ENCODE measurements around the gene C1QTNF1.
"Not testable (repeated sequence)": the region's sequence is repeated elsewhere in the genome, so short reads cannot be mapped to it uniquely, and the experiment has no call there.

Gene C1QTNF1

DNA sequence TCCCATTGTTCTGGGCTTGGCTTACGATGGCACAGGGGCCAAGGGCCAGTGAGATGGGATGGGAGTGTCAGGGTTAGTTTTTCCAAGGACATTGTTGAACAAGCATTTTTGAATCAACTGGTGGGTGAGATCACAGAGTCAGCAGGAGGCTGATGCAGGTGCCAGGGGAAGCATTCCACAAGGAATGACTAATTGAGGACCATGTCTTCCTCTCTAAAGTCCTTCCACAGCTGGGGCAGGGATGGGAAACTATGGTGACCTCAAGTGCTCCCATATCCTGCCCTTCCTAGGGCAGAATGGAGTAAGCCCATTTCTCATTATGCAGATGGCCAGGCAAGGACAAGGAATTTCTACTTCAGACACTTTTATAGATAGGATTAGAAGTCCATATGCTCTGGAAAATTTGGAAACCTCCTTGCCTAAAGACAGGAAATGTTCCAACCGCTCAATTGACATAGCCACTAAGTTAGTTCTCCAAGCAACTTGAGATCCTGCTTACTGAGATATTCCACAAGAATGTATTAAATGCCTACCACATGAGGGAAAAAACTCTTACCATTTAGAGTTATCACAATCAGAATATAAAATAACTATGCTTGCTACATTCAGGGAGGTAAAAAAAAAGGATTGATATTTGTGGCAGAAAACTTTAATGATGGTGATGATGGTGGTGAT is 29.4 kb downstream of the C1QTNF1 start:
- DNase-seq (ENCODE audit: low spot score), result no peak

GRCh38 chr17:79054200-79054960 is 30.4 kb downstream of the C1QTNF1 start:
- no peak for DNase-seq (ENCODE audit: low spot score)

DNA sequence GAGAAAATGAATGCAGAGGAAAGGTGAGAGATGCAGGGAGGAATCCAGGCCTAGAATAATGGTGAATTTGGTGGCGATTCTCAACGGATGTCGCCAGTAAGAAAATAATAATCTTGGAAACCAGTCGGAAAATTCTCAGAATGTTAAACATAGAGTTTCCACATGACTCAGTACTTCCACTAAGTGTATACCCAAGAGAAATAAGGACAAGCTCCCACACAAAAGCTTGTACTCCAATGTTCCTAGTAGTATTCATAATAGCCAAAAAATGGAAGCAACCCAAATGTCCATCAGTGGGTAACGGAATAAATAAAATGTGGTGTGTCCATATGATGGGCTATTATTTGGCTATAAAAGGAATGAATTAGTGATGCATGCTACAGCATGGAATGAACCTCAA is 31.2 kb downstream of the C1QTNF1 start:
- no peak for DNase-seq (ENCODE audit: low spot score)

DNA sequence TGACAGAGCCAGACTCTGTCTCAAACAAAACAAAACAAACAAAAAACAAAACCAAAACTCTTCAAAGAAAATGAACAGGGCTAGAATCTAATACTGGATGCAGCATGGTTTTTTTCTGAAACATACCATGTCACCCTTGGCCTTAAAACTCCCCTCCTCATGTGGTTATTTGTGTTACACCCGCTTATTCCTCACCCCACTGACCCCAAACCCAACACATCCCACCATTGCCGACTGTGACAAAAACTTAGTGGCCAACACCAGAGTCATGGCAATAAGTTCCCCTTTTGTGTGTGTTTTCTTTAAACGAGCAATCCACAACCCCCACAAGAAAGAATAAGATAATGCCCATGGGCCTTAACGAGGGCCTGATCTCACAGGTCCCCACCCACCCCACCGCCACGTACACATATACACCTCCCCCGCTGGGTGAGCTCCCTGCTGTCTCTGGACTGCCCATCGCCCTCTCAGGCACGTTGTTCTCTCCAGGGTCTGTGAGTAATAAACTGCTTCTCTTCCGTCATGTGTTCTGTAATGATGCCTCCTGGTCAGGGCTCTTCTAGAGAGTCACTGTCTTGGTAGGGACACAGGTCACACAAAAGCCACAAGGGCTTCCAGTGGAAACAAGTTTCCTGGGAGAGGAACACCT is 33.9 kb downstream of the C1QTNF1 start:
- no peak for DNase-seq (ENCODE audit: low spot score)

GRCh38 chr17:79062691-79063090 is 38.7 kb downstream of the C1QTNF1 start:
- no peak for DNase-seq (ENCODE audit: low spot score)

GRCh38 chr17:79064026-79064425 is 40.1 kb downstream of the C1QTNF1 start:
- DNase-seq (ENCODE audit: low spot score), result no peak

GRCh38 chr17:79065105-79065670 is 41.2 kb downstream of the C1QTNF1 start:
- peak; percentile 8 for DNase-seq (ENCODE audit: low spot score)

GRCh38 chr17:79066963-79067362 is 43.0 kb downstream of the C1QTNF1 start:
- DNase-seq (ENCODE audit: low spot score), result no peak

DNA sequence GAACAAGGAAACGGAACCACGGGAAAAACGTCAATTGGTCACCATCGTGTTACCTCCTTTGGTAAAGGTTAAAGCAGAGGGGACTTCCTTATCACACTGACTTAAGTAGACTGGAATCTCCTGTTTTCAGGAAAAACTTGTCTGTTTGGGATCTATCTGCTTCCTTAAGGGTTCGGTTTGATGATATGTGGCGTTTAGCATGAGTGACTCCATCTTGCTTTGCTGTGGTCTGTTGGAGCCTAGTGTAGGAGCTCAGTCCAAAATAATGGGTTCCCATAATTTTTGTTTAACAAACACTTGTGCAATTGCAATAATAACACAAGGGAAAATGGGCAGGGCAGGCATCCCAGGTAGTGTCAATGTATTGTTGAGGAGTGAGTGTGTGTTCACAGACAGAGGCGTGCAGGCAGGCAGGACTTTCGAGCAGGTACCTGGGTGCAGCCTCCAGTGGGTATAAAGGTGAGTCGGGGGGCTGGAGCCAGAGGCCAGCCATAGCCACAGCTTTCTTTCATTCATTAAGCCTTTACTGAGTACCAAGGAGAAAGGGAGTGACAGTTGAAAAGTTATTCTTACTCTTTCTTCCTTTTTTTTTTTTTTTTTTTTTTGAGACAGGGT is 46.4 kb downstream of the C1QTNF1 start:
- DNase-seq (ENCODE audit: low spot score), result no peak

DNA sequence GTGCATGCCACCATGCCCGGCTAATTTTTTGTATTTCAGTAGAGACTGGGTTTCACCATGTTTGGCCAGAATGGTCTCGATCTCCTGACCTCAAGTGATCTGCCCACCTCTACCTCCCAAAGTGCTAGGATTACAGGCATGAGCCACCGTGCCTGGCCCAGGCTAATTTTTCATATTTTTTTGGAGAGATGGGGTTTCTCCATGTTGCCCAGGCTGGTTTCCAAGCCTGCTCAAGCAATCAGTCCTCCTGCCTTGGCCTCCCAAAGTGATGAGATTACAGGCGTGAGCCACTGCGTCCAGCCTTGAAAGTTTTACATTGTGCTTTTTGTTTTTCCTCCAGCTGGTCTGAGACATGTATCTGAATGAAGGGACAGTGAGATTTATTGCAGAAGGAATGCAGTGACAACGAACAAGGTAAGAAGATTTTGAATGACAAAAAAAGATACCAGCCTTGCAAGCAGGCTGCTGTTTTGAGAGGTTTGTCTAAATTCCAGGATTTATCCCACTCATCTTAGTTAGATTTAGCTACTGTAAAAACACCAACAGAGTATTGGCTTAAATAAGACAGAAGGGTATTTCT is 47.3 kb downstream of the C1QTNF1 start:
- no peak for DNase-seq (ENCODE audit: low spot score)

DNA sequence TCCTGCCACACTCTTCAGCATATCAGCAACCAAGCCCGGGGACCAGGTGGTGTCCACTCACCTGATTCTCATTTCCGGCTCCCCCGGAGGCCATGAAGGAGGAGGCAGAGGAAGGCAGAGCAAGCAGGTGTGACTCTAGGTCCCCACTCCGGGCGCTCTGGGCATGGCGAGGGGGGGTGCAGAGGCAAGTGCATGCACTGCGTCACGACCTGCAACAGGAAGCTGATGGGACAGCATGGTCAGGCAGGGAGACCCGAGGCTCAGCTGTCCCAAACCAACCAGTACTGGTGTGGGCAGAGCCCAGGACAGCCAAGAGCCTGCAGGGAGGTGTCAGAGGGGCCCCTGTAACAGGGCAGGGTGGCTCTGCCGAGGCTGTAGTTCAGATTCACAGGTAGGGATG is 48.6 kb downstream of the C1QTNF1 start:
- no peak for DNase-seq (ENCODE audit: low spot score)

- DNase-seq (ENCODE audit: low spot score), result no peak
Measured at GRCh38 chr17:79073016-79073705, 49.2 kb downstream of the C1QTNF1 start.

- DNase-seq (ENCODE audit: low spot score), result peak; percentile 76
Measured at GRCh38 chr17:79073706-79074088, 49.7 kb downstream of the C1QTNF1 start.

GRCh38 chr17:79074121-79074648 is 50.2 kb downstream of the C1QTNF1 start:
- DNase-seq (ENCODE audit: low spot score), result not testable (repeated sequence)

DNA sequence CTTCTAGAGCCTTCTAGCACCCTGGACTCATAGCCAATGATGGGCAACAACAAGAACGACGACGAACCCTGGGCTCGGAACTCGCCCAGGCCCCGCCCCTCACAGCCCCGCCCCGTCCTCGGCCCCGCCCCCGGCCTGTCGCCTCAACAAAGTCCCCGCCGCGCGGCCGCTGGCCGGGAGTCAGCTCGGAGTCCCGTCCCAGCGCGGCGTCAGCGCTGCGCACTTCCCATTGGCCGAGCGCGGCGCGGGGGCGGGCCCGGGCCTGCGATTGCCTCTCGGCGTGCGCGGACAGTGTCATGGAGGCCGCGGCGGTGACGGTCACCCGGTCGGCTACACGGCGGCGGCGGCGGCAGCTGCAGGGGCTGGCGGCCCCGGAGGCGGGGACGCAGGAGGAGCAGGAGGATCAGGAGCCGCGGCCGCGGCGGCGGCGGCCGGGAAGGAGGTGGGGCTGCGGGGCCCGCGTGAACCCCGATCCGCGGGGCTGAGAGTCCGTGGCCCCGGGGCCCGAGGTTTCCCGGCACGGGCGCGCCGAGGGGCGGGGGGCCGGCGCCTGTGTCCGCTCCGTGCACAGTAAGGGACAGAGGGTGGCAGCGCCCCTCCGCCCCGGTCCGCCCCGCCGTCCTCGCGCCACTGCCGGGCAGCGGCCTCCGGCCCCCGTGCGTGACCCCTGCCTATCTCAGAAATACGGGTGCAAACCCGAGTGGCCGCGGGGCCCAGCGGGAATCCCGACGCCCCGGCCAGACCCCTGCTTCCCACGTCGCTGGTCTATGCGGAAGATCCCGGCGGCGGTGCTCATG is 50.9 kb downstream of the C1QTNF1 start, which contains the start of gene ENGASE:
Gene ENGASE (plus strand): TSS at position 176 of the 797 bp plus-strand sequence. CDS start 121 bp downstream, at position 297.
- DNase-seq (ENCODE audit: low spot score), result peak; percentile 96

DNA sequence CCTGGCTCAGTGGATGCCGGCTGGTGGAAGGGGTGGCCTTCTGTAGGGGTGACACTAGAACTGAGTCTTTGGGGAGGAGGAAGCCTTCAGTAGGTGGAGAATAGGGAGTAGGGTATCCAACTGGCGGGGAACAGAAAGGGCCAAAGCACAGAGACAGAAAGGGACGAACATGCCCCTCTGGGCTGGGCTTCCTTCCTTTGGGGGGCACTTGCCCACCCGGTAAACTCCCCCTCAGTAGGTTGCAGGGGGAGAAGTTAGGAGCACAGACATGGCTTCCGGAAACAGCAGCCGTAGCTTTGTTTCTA is 51.4 kb downstream of the C1QTNF1 start:
- DNase-seq (ENCODE audit: low spot score), result no peak

DNA sequence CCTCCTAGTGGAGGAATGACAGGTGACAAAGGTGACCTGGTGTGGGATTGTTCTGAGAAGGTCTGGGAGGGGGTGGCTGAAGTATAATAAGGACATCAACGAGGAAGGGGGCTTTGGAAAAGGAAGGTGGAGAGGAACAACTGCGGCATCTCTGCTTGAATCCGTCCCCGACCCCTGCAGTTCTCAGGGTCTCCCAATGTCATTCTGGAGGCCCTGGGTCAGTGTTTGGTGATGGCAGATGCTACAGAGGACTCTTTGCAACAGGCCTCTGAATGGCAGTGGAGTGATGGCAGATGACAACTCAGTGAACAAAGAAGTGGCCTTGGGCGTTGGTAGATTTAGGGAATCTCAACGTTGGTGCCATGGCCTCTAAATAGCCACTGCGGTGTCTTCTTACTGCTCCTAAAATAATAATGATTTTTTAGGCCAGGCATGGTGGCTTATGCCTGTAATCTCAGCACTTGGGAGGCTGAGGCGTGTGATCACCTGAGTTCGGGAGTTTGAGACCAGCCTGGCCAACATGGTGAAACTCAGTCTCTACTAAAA is 52.0 kb downstream of the C1QTNF1 start:
- no peak for DNase-seq (ENCODE audit: low spot score)

- no peak for DNase-seq (ENCODE audit: low spot score)
Measured at GRCh38 chr17:79077587-79077986, 53.6 kb downstream of the C1QTNF1 start.

DNA sequence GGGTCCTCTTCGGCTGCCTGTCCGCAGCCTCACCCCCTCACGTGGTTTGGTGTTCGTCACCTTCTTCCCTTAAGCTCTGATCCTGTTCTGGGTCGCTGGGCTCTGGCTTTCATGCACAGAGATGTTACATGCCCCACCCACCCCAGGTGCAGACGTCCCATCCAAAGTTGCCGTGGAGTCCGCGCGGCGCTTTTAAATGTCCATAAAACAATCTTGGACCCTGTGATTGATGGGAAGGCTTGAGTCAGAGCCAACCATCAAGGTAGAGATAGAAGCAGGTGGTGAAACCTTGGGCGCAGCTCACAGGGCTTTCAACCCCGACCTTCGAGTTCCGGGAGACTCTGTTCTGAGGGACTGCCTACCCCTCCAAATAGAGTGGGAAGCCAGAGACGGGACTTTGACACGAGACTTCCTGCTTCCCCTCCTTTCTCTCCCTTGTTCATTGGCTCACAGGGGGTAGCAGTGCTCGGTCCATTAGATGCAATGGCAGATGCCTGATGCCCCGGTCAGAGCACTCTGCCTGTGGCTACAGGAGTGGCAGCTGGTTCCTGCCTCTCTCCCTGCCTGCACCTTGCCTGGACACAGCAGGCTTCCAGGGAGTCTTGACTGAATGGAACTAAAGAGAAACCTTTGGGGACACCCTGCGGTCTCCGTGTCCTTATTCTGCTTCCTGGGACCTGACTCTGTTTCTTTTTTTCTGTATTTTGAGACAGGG is 54.7 kb downstream of the C1QTNF1 start:
- no peak for DNase-seq (ENCODE audit: low spot score)

All from LoVo (cell line).